Panc1 (cell line): ENCODE data around the gene SPINK14.

Experiments used
- CTCF ChIP-seq: fragments of 450-650 bp; IDR thresholded peaks from 2 replicates; pipeline ENCODE4 v1.5.1; 2017; ENCODE audit warnings: mild to moderate bottlenecking
- POLR2AphosphoS5 ChIP-seq: IDR thresholded peaks from 2 replicates; pipeline ENCODE4 v1.6.1; 2012; ENCODE audit warnings: mild to moderate bottlenecking, low read depth, low read length, moderate library complexity
- REST ChIP-seq, 2 experiments: IDR thresholded peaks; 2 replicates each; pipeline ENCODE4 v1.6.1; 2011 to 2012; ENCODE audit warnings: low read depth in 2 of 2, control low read depth in 1 of 2, low read length in 1 of 2, mild to moderate bottlenecking in 1 of 2, moderate library complexity in 1 of 2; ENCODE audit not compliant: insufficient read depth in 1 of 2
- SIN3A ChIP-seq: IDR thresholded peaks from 2 replicates; pipeline ENCODE4 v1.6.1; 2012; ENCODE audit warnings: low read depth, mild to moderate bottlenecking, low read length, moderate library complexity, borderline replicate concordance; ENCODE audit not compliant: insufficient read depth
- TCF7L2 ChIP-seq: IDR thresholded peaks from 2 replicates; pipeline ENCODE4 v1.6.1; 2011; ENCODE audit warnings: mild to moderate bottlenecking, low read depth, low read length, inconsistent platforms

GRCh38 chr5:148147415-148147814, 20.9 kb upstream of the SPINK14 start:
- no peak for TF ChIP-seq CTCF
- TF ChIP-seq REST (IDR thresholded peaks at IDR 0.05; ENCODE audit: insufficient read depth in 1 of 2, low read depth in 2 of 2, low read length in 1 of 2) = no peak
- no peak for TF ChIP-seq TCF7L2
- no peak for TF ChIP-seq SIN3A
- TF ChIP-seq POLR2AphosphoS5 = no peak
